GM12874 (cell line): ENCODE data around the gene FGF19.

ENCODE experiments used
- CTCF ChIP-seq: IDR thresholded peaks from 2 replicates; pipeline ENCODE4 v1.5.1; 2011; ENCODE audit warnings: low read depth, mild to moderate bottlenecking, control low read depth, low read length, moderate library complexity; ENCODE audit not compliant: insufficient read depth

FGF19 gene

GRCh38 chr11:69703768-69704507, at the start of gene FGF19:
Gene FGF19, minus strand, starts transcription at chr11:69704022. Its CDS starts 146 bp downstream, at chr11:69703876.
- TF ChIP-seq CTCF = no peak

- no peak for TF ChIP-seq CTCF
Observed at GRCh38 chr11:69752890-69753289, 49.1 kb upstream of the FGF19 start.

- TF ChIP-seq CTCF = no peak
Observed at GRCh38 chr11:69750875-69751597, 47.2 kb upstream of the FGF19 start.

- no peak for TF ChIP-seq CTCF
Observed at GRCh38 chr11:69750108-69750850, 46.5 kb upstream of the FGF19 start.

GRCh38 chr11:69748637-69749036, 44.8 kb upstream of the FGF19 start:
- no peak for TF ChIP-seq CTCF

- no peak for TF ChIP-seq CTCF
Observed at GRCh38 chr11:69746752-69747742, 43.2 kb upstream of the FGF19 start.

- TF ChIP-seq CTCF = no peak
Observed at GRCh38 chr11:69746140-69746539, 42.3 kb upstream of the FGF19 start.
